HepG2 (cell line): ENCODE results near the gene FOXD3. TPM values are rescaled to one million over a fixed set of nuclear protein-coding genes. Genes with fewer than 3 reads are reported as not detected.
A peak's percentile ranks its signal among the peaks of the same experiment; 100 is the strongest.

ENCODE experiments used
- ATAC-seq: fragments of 200-7000 bp; cut with Tn5 transposase; 3 replicates; pipeline ENCODE4 v1.9.1; 2020; ENCODE audit warnings: mild to moderate bottlenecking, moderate library complexity
- BruUV-seq: library from RNA; stranded (reverse); fragments of 400-500 nt; replicated peaks from 2 replicates; lab custom pipeline; 2021; lab: Mats Ljungman, UMichigan
- CTCF ChIA-PET: fragments of 300-600 bp; formaldehyde crosslinking; extraction: SDS; loops from one replicate; lab custom pipeline; 2021; ENCODE audit warnings: low total read pairs, inconsistent platforms, low intra/inter-chr PET ratio; lab: Yijun Ruan, JAX
- POLR2A ChIA-PET: fragments of 350-600 bp; sonication (Branson Sonifier 250); formaldehyde crosslinking; loops from one replicate; lab custom pipeline; 2020; ENCODE audit warnings: antibody characterized with exemption, inconsistent platforms; lab: Yijun Ruan, JAX
- DNase-seq: peaks from one replicate; pipeline ENCODE4 v3.0.0-alpha.2; 2015; ENCODE audit warnings: low spot score
- FAIRE-seq: peaks from 3 replicates; lab custom pipeline; 2011; peaks lifted over from hg19 to GRCh38; lab: Jason Lieb, UNC
- H2AFZ ChIP-seq: one replicate; pipeline ENCODE4 v1.6.1; 2011; ENCODE audit warnings: low read length, inconsistent platforms
- H3K27ac ChIP-seq: fragments of 300-600 bp; 3 replicates; pipeline ENCODE4 v1.8.0; 2011; ENCODE audit warnings: mixed run types, mild to moderate bottlenecking, mixed read lengths, low read length, inconsistent platforms; ENCODE audit not compliant: insufficient read depth; ENCODE audit errors: extremely low read length
- H3K27me3 ChIP-seq, 2 experiments: fragments of 200-600 bp in 1 of 2; 2 replicates in 1 of 2; 3 replicates in 1 of 2; pipeline versions ENCODE4 v1.6.0 to v1.8.0; 2011; ENCODE audit warnings: low read length in 2 of 2, mild to moderate bottlenecking in 2 of 2, moderate library complexity in 2 of 2, inconsistent platforms in 1 of 2; ENCODE audit not compliant: insufficient read depth in 2 of 2, control insufficient read depth in 1 of 2
- H3K36me3 ChIP-seq, 2 experiments: fragments of 200-600 bp in 1 of 2; replicated peaks in 1 of 2; 2 replicates in 1 of 2; 3 replicates in 1 of 2; pipeline versions ENCODE4 v1.5.1 to v1.8.0; 2011; ENCODE audit warnings: low read length in 2 of 2, inconsistent platforms in 1 of 2; ENCODE audit not compliant: insufficient read depth in 2 of 2, control insufficient read depth in 1 of 2
- H3K4me1 ChIP-seq: 2 replicates; pipeline ENCODE4 v1.5.1; 2012; ENCODE audit warnings: low read length, inconsistent platforms; ENCODE audit not compliant: insufficient read depth
- H3K4me2 ChIP-seq: 2 replicates; pipeline ENCODE4 v1.6.0; 2011; ENCODE audit warnings: low read depth, low read length, inconsistent platforms
- H3K4me3 ChIP-seq, 3 experiments: fragments of 200-600 bp in 1 of 3; sonication (generic), shearing (Covaris generic) in 1 of 3; replicated peaks in 1 of 3; 2 replicates each; pipeline ENCODE4 v1.5.1; 2011 to 2016; ENCODE audit warnings: low read length in 3 of 3, inconsistent platforms in 2 of 3, low read depth in 2 of 3, mild to moderate bottlenecking in 2 of 3, control low read depth in 1 of 3, mixed read lengths in 1 of 3; ENCODE audit not compliant: insufficient read depth in 1 of 3
- H3K79me2 ChIP-seq: one replicate; pipeline ENCODE4 v1.6.1; 2011; ENCODE audit warnings: low read length, inconsistent platforms; ENCODE audit not compliant: insufficient read depth
- H3K9ac ChIP-seq: 2 replicates; pipeline ENCODE4 v1.6.0; 2011; ENCODE audit warnings: mild to moderate bottlenecking, low read depth, low read length, inconsistent platforms; ENCODE audit not compliant: insufficient read depth
- H3K9me3 ChIP-seq: 2 replicates; pipeline ENCODE4 v1.5.1; 2012; ENCODE audit warnings: mild to moderate bottlenecking, low read length
- H4K20me1 ChIP-seq: 2 replicates; pipeline ENCODE4 v1.6.0; 2011; ENCODE audit warnings: inconsistent platforms, mild to moderate bottlenecking, low read length, moderate library complexity; ENCODE audit not compliant: insufficient read depth
- HNF4A ChIP-seq: sonication (generic); formaldehyde crosslinking; IDR thresholded peaks from 2 replicates; pipeline ENCODE4 v1.4.0; 2020; ENCODE audit warnings: missing genetic modification reagents
- KIAA2018 ChIP-seq: sonication (generic); formaldehyde crosslinking; IDR thresholded peaks from 2 replicates; pipeline ENCODE4 v1.5.0; 2020; ENCODE audit warnings: mild to moderate bottlenecking, missing genetic modification reagents, borderline replicate concordance
- TSC22D2 ChIP-seq: sonication (generic); formaldehyde crosslinking; IDR thresholded peaks from 2 replicates; pipeline ENCODE4 v1.5.1; 2020; ENCODE audit warnings: missing genetic modification reagents, mild to moderate bottlenecking, borderline replicate concordance
- ZNF674 ChIP-seq: sonication (generic); formaldehyde crosslinking; IDR thresholded peaks from 2 replicates; pipeline ENCODE4 v1.5.0; 2020; ENCODE audit warnings: low read depth, mild to moderate bottlenecking, missing genetic modification reagents
- WGBS: methylation state at CpG from one replicate; pipeline ENCODE4 v1.1.6; 2017; ENCODE audit warnings: low lambda C conversion rate; 5-methylcytosine and 5-hydroxymethylcytosine counted together
- in situ Hi-C: cut with HindIII; loops from 2 replicates; pipeline ENCODE4 v1.10.0; 2017; ENCODE audit warnings: low pct_unique_long_range_greater_than_20kb; ENCODE audit not compliant: extremely low pct_ligation_motif_present
- intact Hi-C: fragments of 100-400 bp; cut with micrococcal nuclease; formaldehyde crosslinking; loops from one replicate; pipeline ENCODE4 v1.10.0; 2022; ENCODE audit not compliant: unreplicated experiment
- polyA plus RNA-seq, 8 experiments: library from polyadenylated mRNA; depleted of rRNA in 3 of 8; stranded (reverse) in 7 of 8; unstranded in 1 of 8; fragments of >200 nt; fragmentation: Illumina TruSeq in 4 of 8; extraction: Trizol in 4 of 8; gene quantifications; 2 replicates each; pipeline versions ENCODE4 v1.2.1 to v1.2.3, GENCODE V29; 2011 to 2016; ENCODE audit warnings: low read depth in 4 of 8, missing spikeins in 1 of 8, mixed read lengths in 1 of 8; ENCODE audit not compliant: insufficient read depth in 1 of 8
- total RNA-seq, 5 experiments: library from RNA; depleted of rRNA; stranded (reverse); fragments of >200 nt; fragmentation: Illumina TruSeq; extraction: Trizol; gene quantifications; 2 replicates each; pipeline ENCODE4 v1.2.3, GENCODE V29; 2016; ENCODE audit warnings: low read depth in 1 of 5

FOXD3 gene
- total and polyA plus RNA-seq, 2 of the 13 experiments (the other 11 are each of a cell fraction or from before 2014, with no cell fraction given): not detected

GRCh38 chr1:63289135-63289534, 33.2 kb upstream of the FOXD3 start (continued):
- TF ChIP-seq KIAA2018 (no peak), TSC22D2 (no peak)

GRCh38 chr1:63294803-63295594, 27.4 kb upstream of the FOXD3 start:
- no peak overlapping the region for H3K9ac ChIP-seq
- 41% methylated on average over 6 of the region's 6 CpGs for WGBS
- FAIRE-seq: no peak

More at GRCh38 chr1:63294803-63295594, 27.4 kb upstream of the FOXD3 start:
- H2AFZ ChIP-seq: no peak overlapping the region
- no TSS peak for BruUV-seq
- no peaks in the 10 kb centered on the region for H3K36me3 ChIP-seq
- H4K20me1 ChIP-seq: no peaks in the 10 kb centered on the region
- no peak overlapping the region for H3K4me3 ChIP-seq
- TF ChIP-seq ZNF674 (no peak), HNF4A (CRISPR knock-in tag) (peak; percentile 16; the same call in 1 of the 2 replicates)
- TF ChIP-seq, all 625 proteins: peak for 1
- H3K4me2 ChIP-seq: no peak overlapping the region
- no peak overlapping the region for H3K27ac ChIP-seq
- intact Hi-C loops (no loop called here), in situ Hi-C loops (no loop called here)
- peak; percentile 33; the same call in 1 of the 3 replicates for ATAC-seq
- ChIA-PET POLR2A (no interaction called here), CTCF (no interaction called here)
- H3K27me3 ChIP-seq: no peaks in the 10 kb centered on the region
- DNase-seq: no peak
- no peaks in the 10 kb centered on the region for H3K9me3 ChIP-seq
- peaks cover 10% of the 10 kb centered on the region; the same call in 1 of the 2 replicates for H3K4me1 ChIP-seq
- H3K79me2 ChIP-seq: no peaks in the 10 kb centered on the region
